Aorta (tissue), 5 donors: ENCODE results near the gene CSRP2. TPM values are rescaled to one million over a fixed set of nuclear protein-coding genes. Genes with fewer than 3 reads are reported as not detected.
A peak's percentile ranks its signal among the peaks of the same experiment; 100 is the strongest.

Source experiments
- ATAC-seq: fragments of 200-7000 bp; cut with Tn5 transposase; one replicate; pipeline ENCODE4 v1.9.1; 2022; ENCODE audit warnings: moderate library complexity; ENCODE audit not compliant: low FRiP score
- DNase-seq, 2 donors: peaks; one replicate each; pipeline ENCODE4 v3.0.0-alpha.2; 2020
- H3K27ac ChIP-seq, 2 donors: one replicate each; pipeline ENCODE4 v1.5.1; 2013; ENCODE audit warnings: low read length in 2 of 2, mild to moderate bottlenecking in 2 of 2, moderate library complexity in 2 of 2, control low read depth in 1 of 2, inconsistent platforms in 1 of 2, low read depth in 1 of 2
- H3K27me3 ChIP-seq, 2 donors: one replicate each; pipeline ENCODE4 v1.6.1; 2013; ENCODE audit warnings: control low read depth in 1 of 2, low read length in 1 of 2, mild to moderate bottlenecking in 1 of 2, moderate library complexity in 1 of 2; ENCODE audit not compliant: insufficient read depth in 2 of 2, control insufficient read depth in 1 of 2
- H3K36me3 ChIP-seq, 2 donors: one replicate each; pipeline ENCODE4 v1.6.1; 2013; ENCODE audit warnings: control low read depth in 1 of 2, low read length in 1 of 2, mild to moderate bottlenecking in 1 of 2; ENCODE audit not compliant: insufficient read depth in 2 of 2, control insufficient read depth in 1 of 2
- H3K4me1 ChIP-seq, 2 donors: one replicate each; pipeline ENCODE4 v1.6.1; 2013; ENCODE audit warnings: low read length in 2 of 2, control low read depth in 1 of 2, mild to moderate bottlenecking in 1 of 2, moderate library complexity in 1 of 2; ENCODE audit not compliant: insufficient read depth in 2 of 2, control insufficient read depth in 1 of 2
- H3K4me3 ChIP-seq, 2 donors: one replicate each; pipeline ENCODE4 v1.5.1; 2013; ENCODE audit warnings: low read length in 2 of 2, control low read depth in 1 of 2, mild to moderate bottlenecking in 1 of 2
- H3K9me3 ChIP-seq: one replicate; pipeline ENCODE4 v1.6.1; 2013; ENCODE audit warnings: mild to moderate bottlenecking, low read length; ENCODE audit not compliant: control insufficient read depth
- WGBS, 2 donors: extraction: QIAGEN DNeasy Blood & Tissue Kit; methylation state at CpG; one replicate each; pipeline ENCODE4 v1.1.7; 2013; 5-methylcytosine and 5-hydroxymethylcytosine counted together
- intact Hi-C, 2 donors: fragments of 100-400 bp; cut with DNase I; formaldehyde crosslinking; loops; one replicate each; pipeline versions ENCODE4 v1.14.2 to v1.15.0; 2022
- long read RNA-seq, 2 donors: library from polyadenylated mRNA; unstranded; transcript quantifications; one replicate each; pipeline ENCODE4 v2.0.0, GENCODE V29; 2020 to 2021
- polyA plus RNA-seq, 2 donors: library from polyadenylated mRNA; stranded (reverse); fragments of 200-250 nt; gene quantifications; one replicate each; pipeline ENCODE4 v1.2.3, GENCODE V29; 2013
- total RNA-seq, 2 donors: library from RNA; stranded (reverse); fragmentation: NEBNext Ultra II Directional; extraction: Animal tissue kit (Norgen Biotek cat#: 25700); gene quantifications; one replicate each; pipeline ENCODE4 v1.2.1, GENCODE V29; 2021
- donor health status: healthy with polysubstance abuse.
- donor health status: Bipolar disorder and iron deficiency.
- donor health status: DM: no; HTN: no; CAD: no.
- donor health status: DM: no; HTN: no; CAD: no.
- donor health status: DM: yes; HTN: yes; CAD: no.

CSRP2 gene
- total RNA-seq, result 100 to 1,000 TPM in 1 of 2 donors, 10 to 100 TPM in 1; 67.4 to 163 TPM
- 100 to 1,000 TPM; 123 to 179 TPM for polyA plus RNA-seq
- long read RNA-seq, donor 1, transcript CSRP2-201 (6 exons, 943 nt), result major isoform, 110 of 132 reads
- long read RNA-seq, donor 1, transcript CSRP2-202 (6 exons, 754 nt), result minor isoform, 9 of 132 reads
- long read RNA-seq, donor 1, partial matches to known transcripts, result 3 of 132 reads
- long read RNA-seq, donor 1, other reads (novel, unspliced or antisense), result 4 of 132 reads
- long read RNA-seq, donor 2, transcript CSRP2-201 (6 exons, 943 nt), result major isoform, 25 of 31 reads
- long read RNA-seq, donor 2, partial matches to known transcripts, result 2 of 31 reads
- long read RNA-seq, donor 2, other reads (novel, unspliced or antisense), result 1 of 31 reads

GRCh38 chr12:76878899-76879709, at the start of gene CSRP2:
Gene CSRP2 (minus strand): TSS chr12:76879019. CDS start chr12:76866260, 12,759 bp downstream.
- peak; percentile 94 to 97 for DNase-seq
- Histone ChIP-seq H3K27ac (peak within 1 kb of the TSS; percentile 63 to 89), H3K4me3 (peak within 1 kb of the TSS; percentile 68 to 98), H3K9me3 (peaks cover 1% of the 10 kb centered on the region), H3K36me3 (peaks cover 0 to 2% of the 10 kb centered on the region in 2 donors), H3K27me3 (no peaks in the 10 kb centered on the region), H3K4me1 (peaks cover 0 to 5% of the 10 kb centered on the region in 2 donors)
- intact Hi-C loops, result loop anchor here (5.0 kb wide), 3 partner anchors 38 to 133 kb away; no protein-coding TSS in a partner anchor
- ATAC-seq, result peak; percentile 97
- 0 to 1% methylated on average over 68 to 71 of the region's 71 CpGs for WGBS, 2 donors

DNA sequence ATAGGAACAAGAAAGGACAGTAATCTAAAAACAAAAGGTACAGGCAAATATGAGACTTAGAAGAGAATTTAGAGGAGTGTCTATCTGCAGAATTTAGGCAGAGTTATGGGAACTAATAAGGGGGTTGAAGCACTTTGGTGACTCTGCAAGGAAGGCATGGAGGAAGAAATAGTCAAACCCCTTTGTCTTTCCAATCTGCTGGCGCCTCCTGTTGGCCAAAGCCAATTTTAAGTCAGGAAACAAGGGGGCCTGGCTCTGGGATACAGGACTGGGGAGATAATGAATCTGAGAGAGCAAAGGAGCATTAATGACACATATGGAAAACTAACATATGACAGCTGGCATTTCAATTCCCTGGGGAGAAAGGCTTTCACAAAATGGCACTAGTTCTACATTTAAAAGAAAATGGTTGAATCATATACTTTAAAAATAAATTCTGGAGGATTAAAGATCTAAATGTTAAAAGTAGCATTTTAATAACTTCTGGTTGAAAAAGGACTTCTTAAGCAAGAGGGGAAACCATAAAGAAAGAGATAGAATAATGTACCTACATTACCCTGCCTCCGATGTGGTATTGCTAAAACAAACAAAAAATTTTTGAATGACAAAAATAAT, 48.5 kb upstream of the CSRP2 start:
- Histone ChIP-seq H3K4me3 (no peak overlapping the region), H3K27me3 (no peaks in the 10 kb centered on the region), H3K27ac (no peak overlapping the region), H3K9me3 (no peaks in the 10 kb centered on the region), H3K36me3 (no peaks in the 10 kb centered on the region), H3K4me1 (peaks cover 2 to 3% of the 10 kb centered on the region in 2 donors)
- no peak for ATAC-seq
- no peak for DNase-seq
- intact Hi-C loops, result loop anchor here (5.0 kb wide), 2 partner anchors 50 to 305 kb away; partner anchors contain the start of gene CSRP2 (in 1 of the 2)
- WGBS, 2 donors, result 63 to 74% methylated on average over 2 of the region's 2 CpGs

- intact Hi-C loops, result loop anchor here (5.0 kb wide), 2 partner anchors 48 to 303 kb away; partner anchors contain the start of gene CSRP2 (in 1 of the 2)
- no peak overlapping the region for H3K4me3 ChIP-seq
- WGBS, 2 donors, result 54 to 67% methylated on average over 1 of the region's 1 CpG
- no peak for ATAC-seq
- H3K27me3 ChIP-seq, result no peaks in the 10 kb centered on the region
- no peaks in the 10 kb centered on the region for H3K9me3 ChIP-seq
- no peak for DNase-seq
- peaks cover 2 to 6% of the 10 kb centered on the region in 2 donors for H3K4me1 ChIP-seq
- H3K36me3 ChIP-seq, result no peaks in the 10 kb centered on the region
- no peak overlapping the region for H3K27ac ChIP-seq
Observed at GRCh38 chr12:76925135-76925534, 46.3 kb upstream of the CSRP2 start.

DNA sequence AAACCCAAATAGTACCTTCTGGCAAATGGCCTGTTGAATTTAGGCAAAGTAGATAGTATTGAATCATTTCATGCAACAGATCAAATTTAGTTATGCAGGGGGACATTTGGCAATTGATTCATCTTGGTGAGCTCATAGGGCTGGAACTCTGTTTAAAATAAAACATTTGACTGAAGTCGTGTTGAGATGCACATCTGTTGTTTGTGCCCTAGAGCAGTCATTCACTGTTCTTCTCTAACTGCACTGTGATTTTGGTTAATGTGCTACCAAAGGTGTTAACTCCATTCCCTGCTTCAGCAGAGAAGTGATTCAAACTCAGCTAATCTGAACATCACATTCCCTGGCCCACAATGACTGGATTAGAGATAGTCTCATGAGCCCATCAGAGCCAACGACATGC, 44.0 kb upstream of the CSRP2 start:
- no peaks in the 10 kb centered on the region for H3K9me3 ChIP-seq
- H3K36me3 ChIP-seq, result no peaks in the 10 kb centered on the region
- WGBS, 2 donors, result 51 to 54% methylated on average over 2 of the region's 2 CpGs
- intact Hi-C loops, result no loop called here
- peaks cover 2 to 6% of the 10 kb centered on the region in 2 donors for H3K4me1 ChIP-seq
- H3K27me3 ChIP-seq, result no peaks in the 10 kb centered on the region
- H3K4me3 ChIP-seq, result no peak overlapping the region
- no peak for DNase-seq
- no peak for ATAC-seq
- peak overlapping the region; percentile 28 to 94 for H3K27ac ChIP-seq

DNA sequence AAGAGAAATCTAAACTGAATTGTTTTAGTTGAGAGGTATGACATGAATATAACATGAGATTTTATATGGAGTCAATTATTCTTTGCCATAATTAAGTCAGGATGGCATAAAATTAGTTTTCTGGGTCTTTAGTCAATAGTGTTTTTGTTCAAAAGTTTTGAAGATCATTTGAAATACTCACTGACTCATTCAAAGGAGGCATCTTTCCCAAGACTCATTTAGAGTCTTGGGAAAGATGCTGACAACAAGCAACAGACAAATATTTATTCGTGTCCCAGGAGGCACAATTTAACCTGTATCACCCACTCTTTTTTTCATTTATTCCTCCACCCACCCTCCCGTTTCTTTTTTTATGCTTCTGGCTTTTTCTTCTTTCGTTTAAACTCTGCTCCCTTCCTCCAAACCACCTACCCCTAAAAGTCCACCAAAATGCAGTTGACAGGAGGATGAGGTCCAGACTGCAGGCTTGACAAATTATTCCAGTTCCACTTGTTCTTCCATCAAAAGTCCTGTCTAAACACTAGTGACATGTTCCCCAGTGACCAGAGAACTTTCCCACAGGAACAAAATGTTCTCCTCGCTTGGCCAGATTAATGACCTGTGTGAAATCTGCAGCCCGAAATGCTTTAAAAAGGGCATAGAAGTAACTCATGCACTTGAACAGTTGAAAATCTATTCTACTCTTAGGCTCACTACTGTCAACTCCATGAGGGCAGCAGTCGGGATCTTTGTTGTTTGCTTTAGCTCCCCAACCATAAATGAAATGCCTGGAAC, 43.3 kb upstream of the CSRP2 start:
- peak overlapping the region; percentile 28 to 44 for H3K27ac ChIP-seq
- ATAC-seq, result peak; percentile 46

DNA sequence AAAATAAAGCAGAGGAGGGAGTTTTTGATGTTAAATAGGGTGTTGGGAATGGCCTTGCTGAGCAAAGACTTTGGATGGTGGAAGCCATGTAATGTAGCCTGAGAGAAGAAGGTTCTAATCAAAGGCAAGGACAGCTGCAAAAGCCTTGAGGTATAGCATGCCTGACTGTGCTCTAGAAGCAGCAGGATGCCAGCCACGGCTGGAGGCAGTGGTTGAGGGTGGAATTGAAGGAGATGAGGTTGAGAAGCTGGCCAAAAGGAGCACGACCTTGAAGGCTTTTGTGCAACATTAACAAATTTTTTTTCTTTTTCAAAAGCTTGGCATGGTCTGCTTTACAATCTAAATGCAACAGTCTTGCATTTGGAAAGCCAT, 42.3 kb upstream of the CSRP2 start:
- DNase-seq (no peak), ATAC-seq (no peak)
- Histone ChIP-seq H3K4me3 (no peak overlapping the region), H3K36me3 (no peaks in the 10 kb centered on the region), H3K4me1 (peaks cover 2 to 9% of the 10 kb centered on the region in 2 donors), H3K27me3 (no peaks in the 10 kb centered on the region), H3K27ac (peak overlapping the region in 1 of 2 donors; percentile 75), H3K9me3 (no peaks in the 10 kb centered on the region)
- 26 to 33% methylated on average over 2 of the region's 2 CpGs for WGBS, 2 donors
- intact Hi-C loops, result no loop called here

More for the DNA sequence above, 43.3 kb upstream of the CSRP2 start:
- intact Hi-C loops, result no loop called here
- H3K4me1 ChIP-seq, result peaks cover 2 to 6% of the 10 kb centered on the region in 2 donors
- no peak overlapping the region for H3K4me3 ChIP-seq
- H3K9me3 ChIP-seq, result no peaks in the 10 kb centered on the region
- WGBS, 2 donors, result 22 to 30% methylated on average over 6 of the region's 6 CpGs
- DNase-seq, result no peak
- H3K36me3 ChIP-seq, result no peaks in the 10 kb centered on the region
- H3K27me3 ChIP-seq, result no peaks in the 10 kb centered on the region

GRCh38 chr12:76920172-76921099, 41.6 kb upstream of the CSRP2 start:
- WGBS, 2 donors, result 80 to 81% methylated on average over 9 of the region's 9 CpGs
- no peaks in the 10 kb centered on the region for H3K27me3 ChIP-seq
- peak overlapping the region in 1 of 2 donors; percentile 74 for H3K27ac ChIP-seq
- no peaks in the 10 kb centered on the region for H3K36me3 ChIP-seq
- H3K9me3 ChIP-seq, result no peaks in the 10 kb centered on the region
- no peak overlapping the region for H3K4me3 ChIP-seq
- no peak for DNase-seq
- intact Hi-C loops, result no loop called here
- H3K4me1 ChIP-seq, result peaks cover 2 to 9% of the 10 kb centered on the region in 2 donors
- no peak for ATAC-seq
